Brain pericyte (primary cell): ENCODE results near the gene CLTC.
A peak's percentile ranks its signal among the peaks of the same experiment; 100 is the strongest.
"Not testable (repeated sequence)": the region's sequence is repeated elsewhere in the genome, so short reads cannot be mapped to it uniquely, and the experiment has no call there.

Experiments used
- DNase-seq: peaks from one replicate; pipeline ENCODE4 v3.0.0-alpha.2; 2012; ENCODE audit warnings: low read depth, low spot score

Gene CLTC

GRCh38 chr17:59619298-59620063 lies at the start of gene CLTC:
CLTC (plus strand) TSS chr17:59619895; CDS start chr17:59620132, 237 bp downstream.
- peak; percentile 95 for DNase-seq

- no peak for DNase-seq
These were observed 47.3 kb upstream of the CLTC start for GRCh38 chr17:59572301-59572924.

- DNase-seq = not testable (repeated sequence)
These were observed 35.5 kb upstream of the CLTC start for GRCh38 chr17:59584168-59584567.

- DNase-seq = no peak
These were observed 19.5 kb upstream of the CLTC start for GRCh38 chr17:59600169-59600568.

- no peak for DNase-seq
These were observed 18.6 kb upstream of the CLTC start for GRCh38 chr17:59601130-59601529.

GRCh38 chr17:59607061-59607460 lies 12.6 kb upstream of the CLTC start:
- no peak for DNase-seq

GRCh38 chr17:59607817-59608403 lies 11.8 kb upstream of the CLTC start:
- DNase-seq = no peak

GRCh38 chr17:59611503-59611902 lies 8.2 kb upstream of the CLTC start:
- DNase-seq = no peak

- no peak for DNase-seq
These were observed 3.3 kb upstream of the CLTC start for GRCh38 chr17:59616253-59616920.

GRCh38 chr17:59617156-59617732 lies 2.5 kb upstream of the CLTC start:
- DNase-seq = no peak

- DNase-seq = no peak
These were observed 729 bp upstream of the CLTC start for GRCh38 chr17:59619035-59619297.

- DNase-seq = no peak
These were observed 317 bp downstream of the CLTC start for GRCh38 chr17:59620064-59620359.

- DNase-seq = no peak
These were observed 994 bp downstream of the CLTC start for GRCh38 chr17:59620518-59621259.

- DNase-seq = no peak
These were observed 2.1 kb downstream of the CLTC start for GRCh38 chr17:59621771-59622170.

GRCh38 chr17:59623151-59623550 lies 3.5 kb downstream of the CLTC start:
- no peak for DNase-seq

GRCh38 chr17:59626756-59627155 lies 7.1 kb downstream of the CLTC start:
- no peak for DNase-seq

GRCh38 chr17:59627274-59627673 lies 7.6 kb downstream of the CLTC start:
- no peak for DNase-seq

- no peak for DNase-seq
These were observed 8.1 kb downstream of the CLTC start for GRCh38 chr17:59627770-59628171.

GRCh38 chr17:59629174-59629573 lies 9.5 kb downstream of the CLTC start:
- no peak for DNase-seq

- DNase-seq = no peak
These were observed 11.6 kb downstream of the CLTC start for GRCh38 chr17:59631276-59631675.

- DNase-seq = no peak
These were observed 12.7 kb downstream of the CLTC start for GRCh38 chr17:59632398-59632797.
